HepG2 (cell line): ENCODE data around the gene TICAM2. TPM values are rescaled to one million over a fixed set of nuclear protein-coding genes. Genes with fewer than 3 reads are reported as not detected.

Experiments
- ATF3 ChIP-seq: sonication (generic); formaldehyde crosslinking; IDR thresholded peaks from 2 replicates; pipeline ENCODE4 v1.4.0; 2020; ENCODE audit warnings: missing genetic modification reagents
- CBX5 ChIP-seq: sonication (generic); formaldehyde crosslinking; IDR thresholded peaks from 2 replicates; pipeline ENCODE4 v1.4.0; 2020; ENCODE audit warnings: missing genetic modification reagents, borderline replicate concordance
- CC2D1A ChIP-seq: sonication (generic); formaldehyde crosslinking; IDR thresholded peaks from 2 replicates; pipeline ENCODE4 v1.8.1; 2023; ENCODE audit warnings: mild to moderate bottlenecking, missing genetic modification reagents
- ELF3 ChIP-seq: IDR thresholded peaks from 2 replicates; pipeline ENCODE4 v1.6.1; 2016; ENCODE audit warnings: missing genetic modification reagents, missing compliant biosample characterization
- FOXC1 ChIP-seq: sonication (generic); formaldehyde crosslinking; IDR thresholded peaks from 2 replicates; pipeline ENCODE4 v1.8.0; 2022; ENCODE audit warnings: mild to moderate bottlenecking, missing genetic modification reagents, borderline replicate concordance
- HNRNPL ChIP-seq: fragments of 200-400 bp; formaldehyde crosslinking; IDR thresholded peaks from 2 replicates; pipeline ENCODE4 v1.6.1; 2017; ENCODE audit warnings: mild to moderate bottlenecking, low read depth, low read length
- HOMEZ ChIP-seq: IDR thresholded peaks from 2 replicates; pipeline ENCODE4 v1.6.1; 2016; ENCODE audit warnings: low read depth
- IKZF5 ChIP-seq: IDR thresholded peaks from 2 replicates; pipeline ENCODE4 v1.6.1; 2018; ENCODE audit warnings: missing genetic modification reagents, mild to moderate bottlenecking, missing compliant biosample characterization
- MYC ChIP-seq: sonication (generic); formaldehyde crosslinking; IDR thresholded peaks from 2 replicates; pipeline ENCODE4 v1.9.0; 2021; ENCODE audit warnings: missing genetic modification reagents, borderline replicate concordance
- NFE2 ChIP-seq: sonication (generic); formaldehyde crosslinking; IDR thresholded peaks from 2 replicates; pipeline ENCODE4 v1.4.0; 2020; ENCODE audit warnings: missing genetic modification reagents
- RARG ChIP-seq: sonication (generic); formaldehyde crosslinking; IDR thresholded peaks from 2 replicates; pipeline ENCODE4 v1.4.0; 2020; ENCODE audit warnings: low read depth, mild to moderate bottlenecking, missing genetic modification reagents
- SNAPC5 ChIP-seq: sonication (generic); formaldehyde crosslinking; IDR thresholded peaks from 2 replicates; pipeline ENCODE4 v1.8.1; 2023; ENCODE audit warnings: mild to moderate bottlenecking, missing genetic modification reagents, borderline replicate concordance
- SOX6 ChIP-seq, 2 experiments: fragments of 450-650 bp in 1 of 2; sonication (generic) in 1 of 2; formaldehyde crosslinking in 1 of 2; IDR thresholded peaks; 2 replicates each; pipeline versions ENCODE4 v1.4.0 to v1.6.1; 2017 to 2020; ENCODE audit warnings: antibody characterized with exemption in 1 of 2, mild to moderate bottlenecking in 1 of 2, missing genetic modification reagents in 1 of 2
- ZNF10 ChIP-seq: sonication (generic); formaldehyde crosslinking; IDR thresholded peaks from 2 replicates; pipeline ENCODE4 v1.4.0; 2020; ENCODE audit warnings: mild to moderate bottlenecking, low read depth, missing genetic modification reagents, borderline replicate concordance
- ZNF281 ChIP-seq: sonication (generic); formaldehyde crosslinking; IDR thresholded peaks from 2 replicates; pipeline ENCODE4 v1.4.0; 2020; ENCODE audit warnings: missing genetic modification reagents, borderline replicate concordance
- ZNF414 ChIP-seq: sonication (generic); formaldehyde crosslinking; IDR thresholded peaks from 2 replicates; pipeline ENCODE4 v1.5.0; 2020; ENCODE audit warnings: missing genetic modification reagents
- ZNF432 ChIP-seq: sonication (generic); formaldehyde crosslinking; IDR thresholded peaks from 2 replicates; pipeline ENCODE4 v1.5.0; 2020; ENCODE audit warnings: missing genetic modification reagents, mild to moderate bottlenecking, borderline replicate concordance
- ZNF446 ChIP-seq: sonication (generic); formaldehyde crosslinking; IDR thresholded peaks from 2 replicates; pipeline ENCODE4 v1.5.0; 2020; ENCODE audit warnings: mild to moderate bottlenecking, missing genetic modification reagents
- ZNF510 ChIP-seq: sonication (generic); formaldehyde crosslinking; IDR thresholded peaks from 2 replicates; pipeline ENCODE4 v1.4.0; 2020; ENCODE audit warnings: low read depth, mild to moderate bottlenecking, missing genetic modification reagents
- ZNF749 ChIP-seq: sonication (generic); formaldehyde crosslinking; IDR thresholded peaks from 2 replicates; pipeline ENCODE4 v1.8.0; 2022; ENCODE audit warnings: mild to moderate bottlenecking, missing genetic modification reagents, moderate library complexity, borderline replicate concordance
- ZSCAN22 ChIP-seq: sonication (generic); formaldehyde crosslinking; IDR thresholded peaks from 2 replicates; pipeline ENCODE4 v1.4.0; 2020; ENCODE audit warnings: mild to moderate bottlenecking, missing genetic modification reagents
- polyA plus RNA-seq, 8 experiments: library from polyadenylated mRNA; depleted of rRNA in 3 of 8; stranded (reverse) in 7 of 8; unstranded in 1 of 8; fragments of >200 nt; fragmentation: Illumina TruSeq in 4 of 8; extraction: Trizol in 4 of 8; gene quantifications; 2 replicates each; pipeline versions ENCODE4 v1.2.1 to v1.2.3, GENCODE V29; 2011 to 2016; ENCODE audit warnings: low read depth in 4 of 8, missing spikeins in 1 of 8, mixed read lengths in 1 of 8; ENCODE audit not compliant: insufficient read depth in 1 of 8
- total RNA-seq, 5 experiments: library from RNA; depleted of rRNA; stranded (reverse); fragments of >200 nt; fragmentation: Illumina TruSeq; extraction: Trizol; gene quantifications; 2 replicates each; pipeline ENCODE4 v1.2.3, GENCODE V29; 2016; ENCODE audit warnings: low read depth in 1 of 5

TICAM2 gene
- total and polyA plus RNA-seq, 2 of the 13 experiments (the other 11 are each of a cell fraction or from before 2014, with no cell fraction given), result 0.04 TPM; not detected in 1

GRCh38 chr5:115544436-115545350 lies 57.6 kb downstream of the TICAM2 start, which contains the start of gene FEM1C (continued):
- TF ChIP-seq NFE2, result no peak
- no peak for TF ChIP-seq ZSCAN22 (CRISPR knock-in tag)
- TF ChIP-seq ZNF749, result 0 out of 2 replicates have a peak, but pooled peaks have one; percentile 48
- TF ChIP-seq IKZF5 (CRISPR knock-in tag), result peak; percentile 90
- peak; percentile 64; the same call in 1 of the 2 replicates for TF ChIP-seq ELF3 (CRISPR knock-in tag)
- peak; percentile 34; the same call in 1 of the 2 replicates for TF ChIP-seq FOXC1 (CRISPR knock-in tag)
- no peak for TF ChIP-seq ZNF414
- no peak for TF ChIP-seq SOX6 (IDR thresholded peaks at IDR 0.05)
- peak; percentile 58; the same call in 1 of the 2 replicates for TF ChIP-seq SOX6 (CRISPR knock-in tag; IDR thresholded peaks at IDR 0.05)
- TF ChIP-seq CC2D1A (CRISPR knock-in tag), result no peak
- TF ChIP-seq HOMEZ (CRISPR knock-in tag), result peak; percentile 39; the same call in 1 of the 2 replicates
- TF ChIP-seq CBX5 (CRISPR knock-in tag), result peak; percentile 78; the same call in 1 of the 2 replicates
- TF ChIP-seq ZNF281, result peak; percentile 32; the same call in 1 of the 2 replicates
- no peak; the same call in 1 of the 2 replicates for TF ChIP-seq ZNF510 (CRISPR knock-in tag)
- TF ChIP-seq ZNF10, result no peak
- no peak for TF ChIP-seq HNRNPL
- peak; percentile 52; the same call in 1 of the 2 replicates for TF ChIP-seq ATF3 (CRISPR knock-in tag)
- TF ChIP-seq MYC, result peak; percentile 79; the same call in 1 of the 2 replicates
- no peak for TF ChIP-seq ZNF432 (CRISPR knock-in tag)
- TF ChIP-seq SNAPC5 (CRISPR knock-in tag), result peak; percentile 68; the same call in 1 of the 2 replicates
- TF ChIP-seq RARG, result no peak
- TF ChIP-seq ZNF446 (CRISPR knock-in tag), result peak; percentile 5; the same call in 1 of the 2 replicates
